GM12872 (cell line): ENCODE results near the gene UBTD1.

Source experiments
- TF ChIP-seq, protein P1 (sequence below): IDR thresholded peaks from 3 replicates; pipeline ENCODE4 v1.5.1; 2011; ENCODE audit warnings: low read depth, mild to moderate bottlenecking, low read length, moderate library complexity; ENCODE audit not compliant: insufficient read depth

UBTD1 gene

DNA sequence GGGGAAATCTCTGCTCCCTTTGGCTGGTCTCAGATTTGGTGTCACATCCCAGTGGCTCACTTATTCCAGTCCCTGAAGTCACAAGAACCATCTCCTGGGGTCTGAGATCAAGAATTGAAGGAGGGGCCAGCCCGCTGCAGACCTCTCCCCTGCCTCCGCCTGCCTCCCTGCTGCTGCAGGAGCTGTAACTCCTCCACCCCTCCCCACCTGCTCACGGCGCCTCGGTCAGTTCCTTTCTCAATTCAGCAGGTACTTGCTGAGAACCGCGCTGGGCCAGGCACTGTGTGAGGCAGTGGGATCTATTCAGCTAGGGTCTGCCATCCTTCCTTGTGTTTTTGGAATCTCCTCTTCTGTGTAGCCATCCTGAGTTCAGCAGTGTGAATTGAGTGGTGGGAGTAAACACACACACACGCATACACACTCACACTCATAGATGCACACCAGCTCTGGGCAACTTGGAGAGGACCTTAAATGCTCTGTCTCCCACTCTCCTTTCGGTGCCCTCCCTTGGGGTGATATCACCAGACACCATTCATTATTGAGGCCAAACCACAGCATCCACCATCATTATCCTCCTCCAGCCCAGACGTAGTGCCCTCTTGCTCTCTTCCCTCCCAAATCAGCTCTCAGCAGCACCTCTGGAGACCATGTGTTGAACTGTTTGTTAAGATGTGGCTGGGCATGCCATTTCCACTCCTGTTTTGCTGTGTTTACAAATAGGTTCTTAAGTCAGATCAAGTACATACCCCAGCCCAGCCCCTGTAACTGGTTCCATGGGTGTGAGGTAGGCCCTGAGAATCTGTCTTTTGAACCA lies 51.8 kb downstream of the UBTD1 start:
- TF ChIP-seq, protein P1, sequence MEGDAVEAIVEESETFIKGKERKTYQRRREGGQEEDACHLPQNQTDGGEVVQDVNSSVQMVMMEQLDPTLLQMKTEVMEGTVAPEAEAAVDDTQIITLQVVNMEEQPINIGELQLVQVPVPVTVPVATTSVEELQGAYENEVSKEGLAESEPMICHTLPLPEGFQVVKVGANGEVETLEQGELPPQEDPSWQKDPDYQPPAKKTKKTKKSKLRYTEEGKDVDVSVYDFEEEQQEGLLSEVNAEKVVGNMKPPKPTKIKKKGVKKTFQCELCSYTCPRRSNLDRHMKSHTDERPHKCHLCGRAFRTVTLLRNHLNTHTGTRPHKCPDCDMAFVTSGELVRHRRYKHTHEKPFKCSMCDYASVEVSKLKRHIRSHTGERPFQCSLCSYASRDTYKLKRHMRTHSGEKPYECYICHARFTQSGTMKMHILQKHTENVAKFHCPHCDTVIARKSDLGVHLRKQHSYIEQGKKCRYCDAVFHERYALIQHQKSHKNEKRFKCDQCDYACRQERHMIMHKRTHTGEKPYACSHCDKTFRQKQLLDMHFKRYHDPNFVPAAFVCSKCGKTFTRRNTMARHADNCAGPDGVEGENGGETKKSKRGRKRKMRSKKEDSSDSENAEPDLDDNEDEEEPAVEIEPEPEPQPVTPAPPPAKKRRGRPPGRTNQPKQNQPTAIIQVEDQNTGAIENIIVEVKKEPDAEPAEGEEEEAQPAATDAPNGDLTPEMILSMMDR, result no peak

DNA sequence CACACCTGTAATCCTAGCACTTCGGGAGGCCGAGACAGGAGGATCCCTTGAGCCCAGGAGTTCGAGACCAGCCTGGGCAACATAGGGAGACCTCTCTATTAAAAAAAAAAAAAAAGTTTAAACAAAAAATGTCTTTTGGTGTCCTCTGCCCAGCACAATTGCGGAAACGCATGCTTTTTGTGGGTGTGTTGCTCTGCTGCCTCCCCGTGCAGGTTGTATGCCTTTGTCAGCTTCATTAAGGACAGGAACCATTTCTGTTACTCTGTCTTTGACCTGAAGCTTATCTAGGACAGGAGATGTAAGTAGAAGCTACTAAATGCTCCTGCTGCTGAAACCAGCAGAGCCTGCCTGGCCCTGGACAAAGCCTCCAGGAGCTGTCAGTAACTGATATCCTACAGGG lies 52.5 kb downstream of the UBTD1 start:
- TF ChIP-seq, protein P1, result no peak

DNA sequence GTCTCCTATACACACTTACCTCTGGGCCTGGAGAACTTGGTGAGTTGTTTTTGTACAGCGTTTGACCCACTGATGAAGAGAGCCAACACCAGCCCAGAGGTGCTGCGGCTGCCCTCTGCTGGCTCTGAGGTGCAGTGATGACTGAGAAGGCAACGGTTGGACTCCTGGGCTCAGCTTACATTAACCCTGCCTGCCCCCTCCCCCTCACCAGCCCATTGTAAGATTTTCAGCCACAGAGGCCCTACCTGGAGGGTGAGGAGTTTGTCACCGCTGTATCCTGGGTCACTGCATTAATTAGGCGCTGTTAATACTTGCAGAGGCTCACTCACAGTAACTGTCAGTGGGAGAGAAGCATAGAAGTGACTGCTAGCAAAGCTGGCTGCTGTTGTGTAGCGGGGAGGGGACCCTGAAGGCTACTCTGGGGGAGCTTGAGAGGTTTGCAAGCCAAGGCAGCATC lies 54.9 kb downstream of the UBTD1 start:
- TF ChIP-seq, protein P1, result peak; percentile 92

DNA sequence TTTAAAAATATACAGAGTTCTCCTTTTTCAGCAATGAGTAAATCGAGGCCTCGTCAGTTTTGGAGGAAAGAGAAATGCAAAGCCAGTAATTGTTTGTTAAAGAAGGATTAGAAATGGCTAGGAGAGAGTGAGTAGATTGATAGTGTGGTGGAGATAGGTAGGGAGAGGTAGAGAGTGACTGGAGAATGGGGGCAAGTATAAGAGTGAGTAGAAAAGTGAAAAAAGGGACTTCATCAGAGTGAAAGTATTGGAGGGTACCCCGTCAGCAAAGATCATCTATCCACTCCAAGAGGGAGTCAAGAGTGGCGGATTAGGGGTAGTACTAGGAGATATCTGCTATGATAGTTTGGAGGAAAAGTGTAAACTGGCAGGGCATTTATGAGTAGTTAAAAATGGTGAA lies 64.6 kb downstream of the UBTD1 start:
- TF ChIP-seq, protein P1, result no peak

DNA sequence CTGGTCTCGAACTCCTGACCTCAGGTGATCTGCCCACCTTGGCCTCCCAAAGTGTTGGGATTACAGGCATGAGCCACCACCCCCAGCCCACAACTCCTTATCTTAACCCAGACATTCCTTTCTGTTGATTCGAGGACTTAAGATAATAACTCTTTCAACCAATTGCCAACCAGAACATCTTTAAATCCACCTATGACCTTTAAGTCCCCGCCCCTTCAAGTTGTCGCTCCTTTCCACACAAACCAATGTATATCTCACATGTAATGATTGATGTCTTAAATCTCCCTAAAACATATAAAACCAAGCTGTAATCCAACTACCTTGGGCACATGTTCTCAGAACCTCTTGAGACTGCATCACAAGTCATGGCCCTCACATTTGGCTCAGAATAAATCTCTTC lies 66.1 kb downstream of the UBTD1 start:
- TF ChIP-seq, protein P1, result no peak

DNA sequence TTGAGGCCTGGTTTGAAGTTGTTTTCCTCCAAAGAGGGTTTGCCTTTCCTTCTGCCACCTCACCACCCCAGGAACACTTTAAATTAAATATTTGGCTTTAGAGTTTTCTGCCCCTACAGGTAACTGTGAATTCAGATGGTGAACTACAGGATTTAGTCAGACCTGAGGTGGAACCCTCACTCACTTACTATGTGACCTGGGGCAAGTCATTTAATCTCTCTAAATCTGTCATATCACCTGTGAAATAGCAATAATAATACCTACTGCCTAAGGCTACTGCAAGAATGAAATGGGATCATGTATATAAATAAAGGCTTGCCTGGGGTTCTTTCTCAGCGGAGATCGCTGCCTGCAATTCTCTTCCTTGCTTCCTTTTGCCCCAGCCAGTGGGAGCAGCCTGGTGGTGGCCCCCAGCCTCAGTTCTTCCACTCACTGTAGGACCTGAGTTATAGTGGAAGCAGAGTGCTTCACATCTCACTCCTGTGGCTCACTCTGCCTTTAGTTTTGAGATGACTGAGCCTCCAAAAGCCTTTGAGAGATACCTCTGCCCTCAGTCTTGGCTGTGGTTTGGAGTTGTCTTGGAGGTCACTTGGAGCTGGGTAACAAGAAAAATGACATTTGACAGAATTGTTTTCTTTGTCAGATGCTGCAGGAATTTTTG lies 67.7 kb downstream of the UBTD1 start:
- TF ChIP-seq, protein P1, result no peak

DNA sequence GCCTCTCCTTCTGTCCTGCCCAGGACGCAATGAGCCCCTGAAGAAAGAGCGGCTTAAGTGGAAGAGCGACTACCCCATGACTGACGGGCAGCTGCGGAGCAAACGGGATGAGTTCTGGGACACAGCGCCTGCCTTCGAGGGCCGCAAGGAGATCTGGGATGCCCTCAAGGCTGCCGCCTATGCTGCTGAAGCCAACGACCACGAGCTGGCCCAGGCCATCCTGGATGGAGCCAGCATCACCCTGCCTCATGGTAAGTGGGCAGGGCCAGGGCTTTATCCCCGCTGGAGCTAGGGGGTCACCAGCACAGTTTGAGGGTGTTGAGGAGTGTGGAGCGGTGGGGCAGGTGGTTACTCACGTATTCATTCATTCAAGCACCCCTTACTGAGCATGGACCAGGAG lies 69.2 kb downstream of the UBTD1 start:
- TF ChIP-seq, protein P1, result no peak
